H1 (cell line): Measurements from ENCODE around the gene TPM2. TPM values are rescaled to one million over a fixed set of nuclear protein-coding genes. Genes with fewer than 3 reads are reported as not detected.

Experiments used
- CTCF ChIA-PET: fragments of 300-600 bp; sonication (Branson Sonifier 250); formaldehyde crosslinking; loops from one replicate; lab custom pipeline; 2021; ENCODE audit not compliant: partially characterized antibody; lab: Charles Lee
- POLR2A ChIA-PET: fragments of 300-600 bp; sonication (Branson Sonifier 250); formaldehyde crosslinking; loops from one replicate; lab custom pipeline; 2021; ENCODE audit warnings: inconsistent platforms; ENCODE audit not compliant: partially characterized antibody; lab: Charles Lee
- DNase-seq, 2 experiments: peaks; one replicate each; pipeline versions ENCODE4 v3.0.0 to v3.0.0-alpha.2; 2010 to 2022; ENCODE audit warnings: low spot score in 2 of 2, low read depth in 1 of 2, mixed read lengths in 1 of 2
- FAIRE-seq: peaks from 2 replicates; lab custom pipeline; 2011; peaks lifted over from hg19 to GRCh38; lab: Jason Lieb, UNC
- H2AFZ ChIP-seq: 2 replicates; pipeline ENCODE4 v1.8.1; 2012; ENCODE audit warnings: low read length, inconsistent platforms
- H2AK5ac ChIP-seq: 2 replicates; pipeline ENCODE4 v1.6.1; 2013; ENCODE audit warnings: low read depth, low read length
- H2BK120ac ChIP-seq: replicated peaks from 2 replicates; pipeline ENCODE3; 2013; ENCODE audit warnings: low read depth, low read length, inconsistent platforms
- H2BK12ac ChIP-seq: 2 replicates; pipeline ENCODE4 v1.6.1; 2013; ENCODE audit warnings: low read depth, low read length
- H2BK15ac ChIP-seq: 2 replicates; pipeline ENCODE4 v1.6.1; 2013; ENCODE audit warnings: low read length
- H2BK20ac ChIP-seq: 2 replicates; pipeline ENCODE4 v1.6.1; 2013; ENCODE audit warnings: low read length
- H2BK5ac ChIP-seq: 2 replicates; pipeline ENCODE4 v1.6.1; 2013; ENCODE audit warnings: low read depth, low read length
- H3K14ac ChIP-seq: 2 replicates; pipeline ENCODE4 v1.6.1; 2013; ENCODE audit warnings: inconsistent platforms; ENCODE audit not compliant: insufficient read length
- H3K18ac ChIP-seq: 2 replicates; pipeline ENCODE4 v1.6.1; 2013; ENCODE audit warnings: low read length; ENCODE audit errors: extremely low read depth
- H3K23ac ChIP-seq: 2 replicates; pipeline ENCODE4 v1.6.1; 2013; ENCODE audit warnings: inconsistent platforms; ENCODE audit not compliant: insufficient read length
- H3K23me2 ChIP-seq: 2 replicates; pipeline ENCODE4 v1.6.1; 2013; ENCODE audit warnings: low read depth, low read length
- H3K27ac ChIP-seq: 2 replicates; pipeline ENCODE4 v1.6.1; 2011; ENCODE audit warnings: low read depth, low read length, inconsistent platforms
- H3K27me3 ChIP-seq, 4 experiments: replicated peaks in 1 of 4; 1 replicate in 1 of 4; 2 replicates in 3 of 4; pipeline versions ENCODE4 v1.6.1 to v1.8.1; 2011 to 2013; ENCODE audit warnings: low read length in 3 of 4, mild to moderate bottlenecking in 3 of 4, inconsistent platforms in 2 of 4, mixed read lengths in 2 of 4, moderate library complexity in 1 of 4; ENCODE audit not compliant: control insufficient read depth in 3 of 4, insufficient read depth in 3 of 4; ENCODE audit errors: extremely low read depth in 1 of 4
- H3K36me3 ChIP-seq, 4 experiments: 2 replicates each; pipeline versions ENCODE4 v1.6.1 to v1.8.1; 2011 to 2013; ENCODE audit warnings: mild to moderate bottlenecking in 4 of 4, low read length in 3 of 4, moderate library complexity in 2 of 4, control low read depth in 1 of 4, inconsistent platforms in 1 of 4; ENCODE audit not compliant: insufficient read depth in 4 of 4, control insufficient read depth in 2 of 4
- H3K4ac ChIP-seq: replicated peaks from 2 replicates; pipeline ENCODE3; 2013; ENCODE audit warnings: low read length, low read depth, mixed read lengths, inconsistent platforms; ENCODE audit not compliant: insufficient read length
- H3K4me1 ChIP-seq, 4 experiments: replicated peaks in 1 of 4; 1 replicate in 1 of 4; 2 replicates in 3 of 4; pipeline versions ENCODE4 v1.6.1 to v1.8.1; 2011 to 2013; ENCODE audit warnings: low read length in 3 of 4, inconsistent platforms in 2 of 4, mixed read lengths in 1 of 4; ENCODE audit not compliant: insufficient read depth in 4 of 4, control insufficient read depth in 3 of 4
- H3K4me2 ChIP-seq, 2 experiments: 2 replicates each; pipeline versions ENCODE4 v1.6.1 to v1.8.1; 2011 to 2013; ENCODE audit warnings: low read depth in 2 of 2, low read length in 2 of 2, control low read depth in 1 of 2, inconsistent platforms in 1 of 2, mild to moderate bottlenecking in 1 of 2; ENCODE audit not compliant: insufficient read depth in 1 of 2
- H3K4me3 ChIP-seq, 4 experiments: fragments of 200-600, 300-600 bp in 1 of 4; sonication (generic), shearing (Covaris generic), sonication (Bioruptor Twin) in 1 of 4; 2 replicates each; pipeline versions ENCODE4 v1.5.1 to v1.8.1; 2011 to 2016; ENCODE audit warnings: low read length in 4 of 4, low read depth in 3 of 4, control low read depth in 2 of 4, inconsistent platforms in 2 of 4, mild to moderate bottlenecking in 2 of 4, mixed read lengths in 1 of 4, moderate library complexity in 1 of 4; ENCODE audit not compliant: insufficient read depth in 2 of 4; ENCODE audit errors: extremely low read depth in 1 of 4
- H3K56ac ChIP-seq: replicated peaks from 2 replicates; pipeline ENCODE3; 2013; ENCODE audit warnings: low read depth, mild to moderate bottlenecking, mixed read lengths, low read length, inconsistent platforms; ENCODE audit not compliant: insufficient read length
- H3K79me1 ChIP-seq: 2 replicates; pipeline ENCODE4 v1.6.1; 2013; ENCODE audit warnings: low read depth, low read length, control low read depth
- H3K79me2 ChIP-seq, 2 experiments: 2 replicates each; pipeline versions ENCODE4 v1.6.1 to v1.8.1; 2012 to 2013; ENCODE audit warnings: low read length in 2 of 2, mild to moderate bottlenecking in 2 of 2, inconsistent platforms in 1 of 2; ENCODE audit not compliant: insufficient read depth in 2 of 2, control insufficient read depth in 1 of 2
- H3K9ac ChIP-seq, 4 experiments: replicated peaks in 1 of 4; 1 replicate in 1 of 4; 2 replicates in 3 of 4; pipeline versions ENCODE4 v1.6.1 to v1.8.1; 2011 to 2013; ENCODE audit warnings: low read depth in 3 of 4, low read length in 3 of 4, control low read depth in 2 of 4, mild to moderate bottlenecking in 2 of 4, moderate library complexity in 2 of 4, inconsistent platforms in 1 of 4; ENCODE audit errors: extremely low read depth in 1 of 4
- H3K9me3 ChIP-seq, 2 experiments: 2 replicates each; pipeline versions ENCODE4 v1.6.1 to v1.8.1; 2012 to 2013; ENCODE audit warnings: mild to moderate bottlenecking in 2 of 2, moderate library complexity in 2 of 2, control low read depth in 1 of 2, inconsistent platforms in 1 of 2, low read depth in 1 of 2, low read length in 1 of 2, mixed read lengths in 1 of 2; ENCODE audit not compliant: insufficient read depth in 2 of 2
- H4K20me1 ChIP-seq, 2 experiments: replicated peaks in 1 of 2; 2 replicates each; pipeline versions ENCODE3 to v1.8.1; 2011 to 2013; ENCODE audit warnings: inconsistent platforms in 2 of 2, low read length in 2 of 2, mild to moderate bottlenecking in 1 of 2; ENCODE audit not compliant: insufficient read depth in 2 of 2, control insufficient read depth in 1 of 2
- H4K5ac ChIP-seq: 2 replicates; pipeline ENCODE4 v1.6.1; 2013; ENCODE audit warnings: low read length, low read depth, mixed read lengths, inconsistent platforms; ENCODE audit not compliant: insufficient read length
- H4K8ac ChIP-seq: 2 replicates; pipeline ENCODE4 v1.8.0; 2013; ENCODE audit warnings: mild to moderate bottlenecking, moderate library complexity, low read length, inconsistent platforms; ENCODE audit not compliant: insufficient read depth; ENCODE audit errors: extremely low read depth
- H4K91ac ChIP-seq: replicated peaks from 2 replicates; pipeline ENCODE3; 2013; ENCODE audit warnings: low read length, mixed read lengths, inconsistent platforms; ENCODE audit not compliant: insufficient read length
- BCL11A ChIP-seq, 2 experiments: IDR thresholded peaks; one replicate each; pipeline ENCODE4 v1.6.1; 2011; ENCODE audit warnings: low read depth in 2 of 2, low read length in 2 of 2, mild to moderate bottlenecking in 2 of 2
- CHD1 ChIP-seq: IDR thresholded peaks from 2 replicates; pipeline ENCODE4 v1.6.1; 2012; ENCODE audit warnings: low read depth, low read length, improper control_type of control experiment
- FOSL1 ChIP-seq: IDR thresholded peaks from 2 replicates; pipeline ENCODE4 v1.6.1; 2011; ENCODE audit warnings: mild to moderate bottlenecking, low read depth, low read length, moderate library complexity; ENCODE audit not compliant: insufficient read depth
- NANOG ChIP-seq: IDR thresholded peaks from 2 replicates; pipeline ENCODE4 v1.6.1; 2011; ENCODE audit warnings: low read length, low read depth, mild to moderate bottlenecking, inconsistent platforms; ENCODE audit not compliant: insufficient read depth, poor library complexity, severe bottlenecking
- POLR2A ChIP-seq, 2 experiments: IDR thresholded peaks; 1 replicate in 1 of 2; 2 replicates in 1 of 2; pipeline ENCODE4 v1.6.1; 2011; ENCODE audit warnings: low read depth in 2 of 2, low read length in 2 of 2, mild to moderate bottlenecking in 2 of 2; ENCODE audit errors: control extremely low read depth in 1 of 2
- POLR2AphosphoS5 ChIP-seq: IDR thresholded peaks from 2 replicates; pipeline ENCODE4 v1.6.1; 2011; ENCODE audit warnings: low read depth, low read length
- SIN3A ChIP-seq, 2 experiments: IDR thresholded peaks in 1 of 2; conservative IDR thresholded peaks in 1 of 2; 2 replicates each; pipeline ENCODE4 v1.6.1; 2011 to 2012; ENCODE audit warnings: low read length in 2 of 2, improper control_type of control experiment in 1 of 2, low read depth in 1 of 2, mild to moderate bottlenecking in 1 of 2
- TAF1 ChIP-seq: IDR thresholded peaks from 2 replicates; pipeline ENCODE4 v1.6.1; 2011; ENCODE audit warnings: mild to moderate bottlenecking, low read depth, low read length
- TBP ChIP-seq: IDR thresholded peaks from 2 replicates; pipeline ENCODE4 v1.6.1; 2011; ENCODE audit warnings: low read depth, low read length, improper control_type of control experiment
- WGBS, 2 experiments: shearing (Covaris generic) in 1 of 2; methylation state at CpG; one replicate each; pipeline versions ENCODE4 v1.1.6 to v1.1.7; 2013 to 2015; ENCODE audit warnings: low lambda C conversion rate in 2 of 2, mixed read lengths in 2 of 2, inconsistent platforms in 1 of 2, low coverage in 1 of 2, missing lambda C conversion rate in 1 of 2; ENCODE audit not compliant: insufficient replicate concordance in 2 of 2, insufficient coverage in 1 of 2, insufficient read length in 1 of 2; ENCODE audit errors: extremely low coverage in 1 of 2, missing lambda C conversion rate in 1 of 2; 5-methylcytosine and 5-hydroxymethylcytosine counted together
- polyA plus RNA-seq, 7 experiments: library from polyadenylated mRNA; depleted of rRNA in 3 of 7; stranded (reverse) in 5 of 7; unstranded in 2 of 7; fragments of >200 nt in 5 of 7; fragments of 200-250 nt in 2 of 7; gene quantifications; 1 replicate in 5 of 7; 2 replicates in 1 of 7; 4 replicates in 1 of 7; pipeline versions ENCODE4 v1.2.1 to v1.2.3, GENCODE V29; 2011 to 2013; ENCODE audit warnings: missing spikeins in 2 of 7, mixed read lengths in 2 of 7
- total RNA-seq: library from RNA; stranded (reverse); fragmentation: NEBNext Ultra II Directional; extraction: Animal tissue kit (Norgen Biotek cat#: 25700); gene quantifications from 2 replicates; pipeline ENCODE4 v1.2.1, GENCODE V29; 2021
- TF ChIP-seq, protein P1 (sequence below): IDR thresholded peaks from 2 replicates; pipeline ENCODE4 v1.6.1; 2012; ENCODE audit warnings: inconsistent platforms

TPM2 gene
- total and polyA plus RNA-seq, 2 of the 8 experiments (the other 6 are each of a cell fraction or from before 2014, with no cell fraction given): 62.5 to 181 TPM

GRCh38 chr9:35675732-35676392, 13.9 kb downstream of the TPM2 start:
- peak overlapping the region; percentile 55 to 69 (median 60) for H3K4me3 ChIP-seq
- H3K4ac ChIP-seq: no peak overlapping the region
- peaks cover 2% of the 10 kb centered on the region; the same call in 1 of the 2 replicates for H3K23me2 ChIP-seq
- peak overlapping the region; percentile 88 to 91 for H3K4me2 ChIP-seq
- peak overlapping the region; percentile 74 for H4K8ac ChIP-seq
- H3K9me3 ChIP-seq: no peaks in the 10 kb centered on the region
- no peak overlapping the region for H3K27ac ChIP-seq
- no peaks in the 10 kb centered on the region for H3K79me1 ChIP-seq
- H3K4me1 ChIP-seq: peaks cover 0 to 15% (median 3%) of the 10 kb centered on the region in 4 experiments; a peak in 5 of 7 replicates
- no peaks in the 10 kb centered on the region for H3K79me2 ChIP-seq
- DNase-seq: peak in 1 of 2 experiments; percentile 98
- peak overlapping the region; percentile 91 for H3K18ac ChIP-seq
- POLR2A ChIA-PET: interaction anchor here (0.6 to 7.6 kb wide), 13 partner anchors 8 to 64 kb away, joined by 3 to 63 read pairs (median 6); partner anchors contain the start of genes ARHGEF39, CCDC107, CREB3 and RMRP
- peak overlapping the region; percentile 75 for H2BK12ac ChIP-seq
- H3K56ac ChIP-seq: no peak overlapping the region
- no peak overlapping the region for H2BK120ac ChIP-seq
- H3K14ac ChIP-seq: no peak overlapping the region
- peak overlapping the region; percentile 82; the same call in 1 of the 2 replicates for H2AFZ ChIP-seq
- H2AK5ac ChIP-seq: no peak overlapping the region
- no peak for FAIRE-seq
- peak overlapping the region in 3 of 4 experiments; percentile 48 to 65 (median 54); a peak in 6 of 7 replicates for H3K9ac ChIP-seq
- no peaks in the 10 kb centered on the region for H3K36me3 ChIP-seq
- H2BK20ac ChIP-seq: no peak overlapping the region
- 0 out of 2 replicates have a peak overlapping the region, but pooled peaks have one; percentile 15 for H2BK5ac ChIP-seq
- WGBS, 2 experiments: 9% methylated on average over 28 of the region's 51 CpGs; no CpG with 5 or more reads in 1 of the 2 experiments
- CTCF ChIA-PET: interaction anchor here (0.7 to 6.3 kb wide), 13 partner anchors 8 to 72 kb away, joined by 3 to 77 read pairs (median 5); partner anchors contain the start of genes ARHGEF39, CCDC107 and RMRP
- H4K91ac ChIP-seq: peak overlapping the region; percentile 31
- H3K23ac ChIP-seq: no peak overlapping the region
- no peaks in the 10 kb centered on the region for H4K20me1 ChIP-seq
- 0 out of 2 replicates have a peak overlapping the region, but pooled peaks have one; percentile 6 for H2BK15ac ChIP-seq
- H4K5ac ChIP-seq: peak overlapping the region; percentile 46
- peaks cover 0 to 3% (median 3%) of the 10 kb centered on the region in 4 experiments; a peak in 4 of 7 replicates for H3K27me3 ChIP-seq
- TF ChIP-seq NANOG (no peak), POLR2A (IDR thresholded peaks at IDR 0.05; ENCODE audit: control extremely low read depth in 1 of 2, low read depth in 2 of 2, low read length in 2 of 2) (peak; percentile 43 to 55; a peak in 2 of 3 replicates), TAF1 (peak; percentile 70), TBP (peak; percentile 73), CHD1 (no peak), POLR2AphosphoS5 (peak; percentile 33; the same call in 1 of the 2 replicates), BCL11A (IDR thresholded peaks at IDR 0.05; ENCODE audit: low read depth in 2 of 2, low read length in 2 of 2) (no peak), SIN3A (conservative IDR thresholded peaks at IDR 0.05 in 1 of 2, IDR thresholded peaks at IDR 0.05 in 1 of 2; ENCODE audit: low read depth in 1 of 2, low read length in 2 of 2) (0 out of 4 replicates have a peak, but pooled peaks of 1 of the 2 experiments have one; percentile 8), FOSL1 (no peak)
- TF ChIP-seq, protein P1, sequence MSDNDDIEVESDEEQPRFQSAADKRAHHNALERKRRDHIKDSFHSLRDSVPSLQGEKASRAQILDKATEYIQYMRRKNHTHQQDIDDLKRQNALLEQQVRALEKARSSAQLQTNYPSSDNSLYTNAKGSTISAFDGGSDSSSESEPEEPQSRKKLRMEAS: peak; percentile 98
